Right lobe of liver (tissue), 6 donors: ENCODE measurements around the gene IL1RN. TPM values are rescaled to one million over a fixed set of nuclear protein-coding genes. Genes with fewer than 3 reads are reported as not detected.

ENCODE experiments used
- ATAC-seq, 4 donors: fragments of 200-7000 bp; cut with Tn5 transposase; one replicate each; pipeline ENCODE4 v1.9.1; 2020; ENCODE audit warnings: mild to moderate bottlenecking in 4 of 4, moderate library complexity in 4 of 4
- DNase-seq, 3 donors: peaks; one replicate each; pipeline ENCODE4 v3.0.0-alpha.2; 2020
- H3K27ac ChIP-seq, 3 donors: fragments of 200-600 bp; one replicate each; pipeline ENCODE4 v1.8.0; 2022
- H3K27me3 ChIP-seq, 2 donors: fragments of 200-600 bp; one replicate each; pipeline ENCODE4 v1.8.0; 2022
- H3K36me3 ChIP-seq, 4 donors: fragments of 200-600 bp; sonication (generic) in 1 of 4; one replicate each; pipeline versions ENCODE4 v1.5.1 to v1.8.0; 2017 to 2022; ENCODE audit warnings: control low read depth in 1 of 4
- H3K4me1 ChIP-seq, 4 donors: fragments of 200-600 bp; sonication (generic) in 1 of 4; one replicate each; pipeline versions ENCODE4 v1.5.1 to v1.8.0; 2017 to 2022; ENCODE audit warnings: control low read depth in 1 of 4
- H3K4me3 ChIP-seq, 3 donors: fragments of 200-600 bp; one replicate each; pipeline ENCODE4 v1.8.0; 2022
- H3K9me3 ChIP-seq, 4 donors: fragments of 200-600 bp; sonication (generic) in 1 of 4; one replicate each; pipeline versions ENCODE4 v1.5.1 to v1.8.0; 2017 to 2022; ENCODE audit warnings: control low read depth in 1 of 4
- CTCF ChIP-seq, 4 donors: fragments of 200-600 bp in 3 of 4; fragments of 450-650 bp in 1 of 4; IDR thresholded peaks; one replicate each; pipeline versions ENCODE4 v1.5.1 to v1.8.0; 2016 to 2022; ENCODE audit warnings: antibody characterized with exemption in 4 of 4, mild to moderate bottlenecking in 2 of 4
- POLR2A ChIP-seq: fragments of 450-650 bp; IDR thresholded peaks from one replicate; pipeline ENCODE4 v1.6.1; 2017; ENCODE audit warnings: antibody characterized with exemption, mild to moderate bottlenecking
- WGBS: methylation state at CpG from one replicate; pipeline ENCODE4 v1.1.6; 2018; ENCODE audit warnings: low coverage, low lambda C conversion rate; ENCODE audit not compliant: insufficient coverage; ENCODE audit errors: missing lambda C conversion rate; 5-methylcytosine and 5-hydroxymethylcytosine counted together
- intact Hi-C, 2 donors: fragments of 100-400 bp; cut with DNase I; formaldehyde crosslinking; loops; one replicate each; pipeline versions ENCODE4 v1.11.2 to v1.14.1; 2022
- total RNA-seq, 6 experiments: library from RNA; depleted of rRNA in 2 of 6; stranded (reverse); fragments of >200 nt in 2 of 6; fragmentation: NEBNext Ultra II Directional in 3 of 6; extraction: Animal tissue kit (Norgen Biotek cat#: 25700) in 3 of 6; gene quantifications; one replicate each; pipeline versions ENCODE4 v1.1.0 to v1.2.4, GENCODE V29; 2016 to 2023
- donor health status: DM: no; HTN: yes; CAD: no.
- donor health status: DM: no; HTN: no; CAD: no.
- donor health status: DM: no; HTN: no; CAD: no.
- donor health status: DM: no; HTN: yes; CAD: no.
- donor health status: DM: no; HTN: yes; CAD: no.

IL1RN gene
- total RNA-seq, 6 experiments from 2014 or later: 14.5 to 98.1 (median 43.9) TPM

- DNase-seq: peak; percentile 89 to 97 (median 96)
- TF ChIP-seq POLR2A (peak; percentile 92), CTCF (IDR thresholded peaks at IDR 0.05) (no peak)
- 26% methylated on average over 5 of the region's 12 CpGs for WGBS
- Histone ChIP-seq H3K4me3 (no peak overlapping the region), H3K9me3 (no peaks in the 10 kb centered on the region), H3K27ac (peak overlapping the region; percentile 72 to 87 (median 87)), H3K36me3 (no peaks in the 10 kb centered on the region), H3K4me1 (peaks cover 2 to 48% (median 24%) of the 10 kb centered on the region in 4 donors), H3K27me3 (no peaks in the 10 kb centered on the region)
- intact Hi-C loops: no loop called here
- peak; percentile 84 to 91 (median 88) for ATAC-seq
Observed at GRCh38 chr2:113167115-113167932, 39.9 kb downstream of the IL1RN start.

- Histone ChIP-seq H3K9me3 (no peaks in the 10 kb centered on the region), H3K4me3 (no peak overlapping the region), H3K36me3 (no peaks in the 10 kb centered on the region), H3K4me1 (peaks cover 2 to 48% (median 24%) of the 10 kb centered on the region in 4 donors), H3K27me3 (no peaks in the 10 kb centered on the region), H3K27ac (peak overlapping the region; percentile 54 to 87 (median 87))
- ATAC-seq (no peak), DNase-seq (no peak)
- intact Hi-C loops: no loop called here
- no peak for TF ChIP-seq CTCF (IDR thresholded peaks at IDR 0.05)
- TF ChIP-seq POLR2A: no peak
- 58% methylated on average over 4 of the region's 6 CpGs for WGBS
Observed at GRCh38 chr2:113167962-113168340, 40.6 kb downstream of the IL1RN start.

- TF ChIP-seq CTCF (IDR thresholded peaks at IDR 0.05) (no peak), POLR2A (no peak)
- Histone ChIP-seq H3K36me3 (no peaks in the 10 kb centered on the region), H3K4me1 (peaks cover 2 to 47% (median 21%) of the 10 kb centered on the region in 4 donors), H3K9me3 (no peaks in the 10 kb centered on the region), H3K27me3 (no peaks in the 10 kb centered on the region), H3K27ac (peak overlapping the region in 1 of 3 donors; percentile 4), H3K4me3 (no peak overlapping the region)
- intact Hi-C loops: no loop called here
- ATAC-seq (no peak), DNase-seq (no peak)
- WGBS: 83% methylated on average over 7 of the region's 8 CpGs
Observed at GRCh38 chr2:113169002-113169530, 41.7 kb downstream of the IL1RN start.

- TF ChIP-seq CTCF (IDR thresholded peaks at IDR 0.05) (no peak), POLR2A (no peak)
Observed at GRCh38 chr2:113169586-113169985, 42.2 kb downstream of the IL1RN start.

More at GRCh38 chr2:113169586-113169985, 42.2 kb downstream of the IL1RN start:
- intact Hi-C loops: no loop called here
- no peaks in the 10 kb centered on the region for H3K27me3 ChIP-seq
- ATAC-seq (no peak), DNase-seq (no peak)
- H3K4me1 ChIP-seq: peaks cover 1 to 42% (median 18%) of the 10 kb centered on the region in 4 donors
- H3K4me3 ChIP-seq: no peak overlapping the region
- H3K9me3 ChIP-seq: no peaks in the 10 kb centered on the region
- H3K36me3 ChIP-seq: no peaks in the 10 kb centered on the region
- no peak overlapping the region for H3K27ac ChIP-seq
- WGBS: 90% methylated on average over 3 of the region's 3 CpGs
